Measurements from ENCODE around the gene ANKS1B.
"Not testable (repeated sequence)": the region's sequence is repeated elsewhere in the genome, so short reads cannot be mapped to it uniquely, and the experiment has no call there.

Gene ANKS1B

GRCh38 chr12:99259040-99259934, 725.4 kb downstream of the ANKS1B start:
- Mint-ChIP-seq H3K36me3 (no peaks in the 10 kb centered on the region), H3K27ac (no peak overlapping the region), H3K27me3 (no peaks in the 10 kb centered on the region), H3K4me1 (ENCODE audit: low read depth) (no peaks in the 10 kb centered on the region), H3K4me3 (no peak overlapping the region), H3K9me3 (ENCODE audit: low read depth) (peaks cover 4% of the 10 kb centered on the region)

GRCh38 chr12:99257672-99258071, 727.1 kb downstream of the ANKS1B start:
- H3K27ac Mint-ChIP-seq = no peak overlapping the region
- H3K4me1 Mint-ChIP-seq (ENCODE audit: low read depth) = no peaks in the 10 kb centered on the region
- no peaks in the 10 kb centered on the region for H3K27me3 Mint-ChIP-seq

GRCh38 chr12:99253068-99253467, 731.7 kb downstream of the ANKS1B start:
- Mint-ChIP-seq H3K36me3 (no peaks in the 10 kb centered on the region), H3K27me3 (no peaks in the 10 kb centered on the region), H3K4me1 (ENCODE audit: low read depth) (no peaks in the 10 kb centered on the region), H3K9me3 (ENCODE audit: low read depth) (no peaks in the 10 kb centered on the region), H3K4me3 (no peak overlapping the region), H3K27ac (no peak overlapping the region)

More at GRCh38 chr12:99257672-99258071, 727.1 kb downstream of the ANKS1B start:
- H3K36me3 Mint-ChIP-seq = no peaks in the 10 kb centered on the region
- H3K9me3 Mint-ChIP-seq (ENCODE audit: low read depth) = no peaks in the 10 kb centered on the region
- H3K4me3 Mint-ChIP-seq = no peak overlapping the region

GRCh38 chr12:99250091-99250490, 734.6 kb downstream of the ANKS1B start:
- H3K27me3 Mint-ChIP-seq = no peaks in the 10 kb centered on the region
- no peaks in the 10 kb centered on the region for H3K36me3 Mint-ChIP-seq
- no peak overlapping the region for H3K27ac Mint-ChIP-seq
- H3K4me3 Mint-ChIP-seq = no peak overlapping the region
- no peaks in the 10 kb centered on the region for H3K4me1 Mint-ChIP-seq (ENCODE audit: low read depth)
- no peaks in the 10 kb centered on the region for H3K9me3 Mint-ChIP-seq (ENCODE audit: low read depth)

- Mint-ChIP-seq H3K27me3 (no peaks in the 10 kb centered on the region), H3K4me1 (ENCODE audit: low read depth) (no peaks in the 10 kb centered on the region), H3K27ac (no peak overlapping the region), H3K36me3 (no peaks in the 10 kb centered on the region), H3K4me3 (no peak overlapping the region), H3K9me3 (ENCODE audit: low read depth) (no peaks in the 10 kb centered on the region)
Measured at GRCh38 chr12:99249543-99249942, 735.2 kb downstream of the ANKS1B start.

- H3K27ac Mint-ChIP-seq; H3K27me3 Mint-ChIP-seq; H3K4me3 Mint-ChIP-seq; H3K9me3 Mint-ChIP-seq (ENCODE audit: low read depth); H3K4me1 Mint-ChIP-seq (ENCODE audit: low read depth); H3K36me3 Mint-ChIP-seq: not testable (repeated sequence)
Measured at GRCh38 chr12:99237907-99238538, 746.7 kb downstream of the ANKS1B start.

- no peaks in the 10 kb centered on the region for H3K4me1 Mint-ChIP-seq (ENCODE audit: low read depth)
- no peaks in the 10 kb centered on the region for H3K9me3 Mint-ChIP-seq (ENCODE audit: low read depth)
- no peaks in the 10 kb centered on the region for H3K27me3 Mint-ChIP-seq
- no peak overlapping the region for H3K27ac Mint-ChIP-seq
- H3K4me3 Mint-ChIP-seq = no peak overlapping the region
- no peaks in the 10 kb centered on the region for H3K36me3 Mint-ChIP-seq
Measured at GRCh38 chr12:99235381-99235780, 749.4 kb downstream of the ANKS1B start.

GRCh38 chr12:99234702-99235101, 750.0 kb downstream of the ANKS1B start:
- Mint-ChIP-seq H3K27me3 (no peaks in the 10 kb centered on the region), H3K4me1 (ENCODE audit: low read depth) (no peaks in the 10 kb centered on the region)

GRCh38 chr12:99232324-99232723, 752.4 kb downstream of the ANKS1B start:
- Mint-ChIP-seq H3K36me3 (no peaks in the 10 kb centered on the region), H3K4me1 (ENCODE audit: low read depth) (no peaks in the 10 kb centered on the region), H3K4me3 (no peak overlapping the region), H3K27ac (no peak overlapping the region), H3K27me3 (no peaks in the 10 kb centered on the region), H3K9me3 (ENCODE audit: low read depth) (no peaks in the 10 kb centered on the region)

More at GRCh38 chr12:99234702-99235101, 750.0 kb downstream of the ANKS1B start:
- Mint-ChIP-seq H3K9me3 (ENCODE audit: low read depth) (no peaks in the 10 kb centered on the region), H3K36me3 (no peaks in the 10 kb centered on the region), H3K27ac (no peak overlapping the region), H3K4me3 (no peak overlapping the region)

GRCh38 chr12:99231031-99231430, 753.7 kb downstream of the ANKS1B start:
- H3K27ac Mint-ChIP-seq = no peak overlapping the region
- H3K36me3 Mint-ChIP-seq = no peaks in the 10 kb centered on the region
- H3K4me3 Mint-ChIP-seq = no peak overlapping the region
- H3K4me1 Mint-ChIP-seq (ENCODE audit: low read depth) = no peaks in the 10 kb centered on the region
- H3K27me3 Mint-ChIP-seq = no peaks in the 10 kb centered on the region
- H3K9me3 Mint-ChIP-seq (ENCODE audit: low read depth) = no peaks in the 10 kb centered on the region

GRCh38 chr12:99224237-99224636, 760.5 kb downstream of the ANKS1B start:
- Mint-ChIP-seq H3K4me1 (ENCODE audit: low read depth) (no peaks in the 10 kb centered on the region), H3K9me3 (ENCODE audit: low read depth) (no peaks in the 10 kb centered on the region), H3K27ac (no peak overlapping the region)

GRCh38 chr12:99223579-99223978, 761.2 kb downstream of the ANKS1B start:
- Mint-ChIP-seq H3K4me3 (no peak overlapping the region), H3K4me1 (ENCODE audit: low read depth) (no peaks in the 10 kb centered on the region), H3K27ac (no peak overlapping the region), H3K9me3 (ENCODE audit: low read depth) (no peaks in the 10 kb centered on the region), H3K27me3 (no peaks in the 10 kb centered on the region), H3K36me3 (no peaks in the 10 kb centered on the region)

More at GRCh38 chr12:99224237-99224636, 760.5 kb downstream of the ANKS1B start:
- H3K4me3 Mint-ChIP-seq = no peak overlapping the region
- H3K27me3 Mint-ChIP-seq = no peaks in the 10 kb centered on the region
- no peaks in the 10 kb centered on the region for H3K36me3 Mint-ChIP-seq

GRCh38 chr12:99213047-99213446, 771.7 kb downstream of the ANKS1B start:
- no peak overlapping the region for H3K27ac Mint-ChIP-seq
- H3K4me1 Mint-ChIP-seq (ENCODE audit: low read depth) = no peaks in the 10 kb centered on the region
- no peaks in the 10 kb centered on the region for H3K27me3 Mint-ChIP-seq
- H3K9me3 Mint-ChIP-seq (ENCODE audit: low read depth) = peaks cover 9% of the 10 kb centered on the region
- no peaks in the 10 kb centered on the region for H3K36me3 Mint-ChIP-seq
- H3K4me3 Mint-ChIP-seq = no peak overlapping the region

GRCh38 chr12:99212275-99212674, 772.5 kb downstream of the ANKS1B start:
- no peak overlapping the region for H3K4me3 Mint-ChIP-seq
- peaks cover 9% of the 10 kb centered on the region for H3K9me3 Mint-ChIP-seq (ENCODE audit: low read depth)
- no peak overlapping the region for H3K27ac Mint-ChIP-seq
- H3K36me3 Mint-ChIP-seq = no peaks in the 10 kb centered on the region
- H3K4me1 Mint-ChIP-seq (ENCODE audit: low read depth) = no peaks in the 10 kb centered on the region
- no peaks in the 10 kb centered on the region for H3K27me3 Mint-ChIP-seq

- H3K27ac Mint-ChIP-seq = no peak overlapping the region
- peaks cover 2% of the 10 kb centered on the region for H3K27me3 Mint-ChIP-seq
- no peaks in the 10 kb centered on the region for H3K36me3 Mint-ChIP-seq
- H3K4me3 Mint-ChIP-seq = no peak overlapping the region
- H3K9me3 Mint-ChIP-seq (ENCODE audit: low read depth) = peaks cover 4% of the 10 kb centered on the region
- H3K4me1 Mint-ChIP-seq (ENCODE audit: low read depth) = no peaks in the 10 kb centered on the region
Measured at GRCh38 chr12:99205111-99205510, 779.6 kb downstream of the ANKS1B start.

All from activated naive CD8-positive, alpha-beta T cell (primary cell).